Left lung (tissue), 10 donors: ENCODE results near the gene ARHGAP44. TPM values are rescaled to one million over a fixed set of nuclear protein-coding genes. Genes with fewer than 3 reads are reported as not detected.

Experiments used
- ATAC-seq: fragments of 200-7000 bp; cut with Tn5 transposase; one replicate; pipeline ENCODE4 v1.9.1; 2020; ENCODE audit warnings: moderate library complexity
- DNase-seq, 4 donors: peaks; one replicate each; pipeline ENCODE4 v3.0.0-alpha.2; 2013 to 2020
- H3K27ac ChIP-seq, 2 donors: fragments of 200-600 bp; sonication (generic) in 1 of 2; one replicate each; pipeline versions ENCODE4 v1.5.0 to v1.8.0; 2020 to 2021
- H3K27me3 ChIP-seq, 2 donors: fragments of 200-600 bp; sonication (generic) in 1 of 2; one replicate each; pipeline versions ENCODE4 v1.5.0 to v1.8.0; 2020 to 2021
- H3K36me3 ChIP-seq, 2 donors: fragments of 200-600 bp; sonication (generic) in 1 of 2; one replicate each; pipeline versions ENCODE4 v1.5.0 to v1.8.0; 2020 to 2021
- H3K4me1 ChIP-seq, 2 donors: fragments of 200-600 bp; one replicate each; pipeline ENCODE4 v1.8.0; 2021
- H3K4me3 ChIP-seq, 2 donors: fragments of 200-600 bp; sonication (generic) in 1 of 2; one replicate each; pipeline versions ENCODE4 v1.5.0 to v1.8.0; 2020 to 2021; ENCODE audit warnings: mild to moderate bottlenecking in 1 of 2
- H3K9me3 ChIP-seq, 2 donors: fragments of 200-600 bp; sonication (generic) in 1 of 2; one replicate each; pipeline versions ENCODE4 v1.5.0 to v1.8.0; 2020 to 2021
- CTCF ChIP-seq, 2 donors: fragments of 200-600 bp; sonication (generic) in 1 of 2; IDR thresholded peaks; one replicate each; pipeline versions ENCODE4 v1.5.0 to v1.8.0; 2021; ENCODE audit warnings: antibody characterized with exemption in 2 of 2
- intact Hi-C, 2 donors: fragments of 100-400 bp; cut with DNase I; formaldehyde crosslinking; loops; one replicate each; pipeline versions ENCODE4 v1.11.2 to v1.14.2; 2022
- polyA plus RNA-seq, 6 donors: library from polyadenylated mRNA; unstranded; fragments of 120-200 nt; gene quantifications; one replicate each; pipeline ENCODE4 v1.2.1, GENCODE V29; 2013; ENCODE audit not compliant: insufficient read length in 6 of 6
- total RNA-seq, 2 donors: library from RNA; stranded (reverse); fragmentation: NEBNext Ultra II Directional; extraction: Animal tissue kit (Norgen Biotek cat#: 25700); gene quantifications; one replicate each; pipeline ENCODE4 v1.2.1, GENCODE V29; 2021
- donor health status: DM: no; HTN: yes; CAD: no.
- donor health status: DM: no; HTN: no; CAD: no.

ARHGAP44 gene
- total and polyA plus RNA-seq, 8 donors, result 13.1 to 43.6 (median 17.9) TPM

- no peaks in the 10 kb centered on the region for H3K4me1 ChIP-seq
- no peak for TF ChIP-seq CTCF (IDR thresholded peaks at IDR 0.05)
- ATAC-seq, result no peak
- DNase-seq, result no peak
- H3K9me3 ChIP-seq, result no peaks in the 10 kb centered on the region
- peaks cover 0 to 100% of the 10 kb centered on the region in 2 donors for H3K36me3 ChIP-seq
- no peaks in the 10 kb centered on the region for H3K27me3 ChIP-seq
- no peak overlapping the region for H3K4me3 ChIP-seq
- H3K27ac ChIP-seq, result no peak overlapping the region
- intact Hi-C loops, result no loop called here
These were observed 206.6 kb downstream of the ARHGAP44 start for GRCh38 chr17:12995896-12996295.

- Histone ChIP-seq H3K4me3 (no peak overlapping the region), H3K4me1 (no peaks in the 10 kb centered on the region), H3K9me3 (no peaks in the 10 kb centered on the region), H3K27me3 (no peaks in the 10 kb centered on the region), H3K27ac (no peak overlapping the region), H3K36me3 (peaks cover 0 to 100% of the 10 kb centered on the region in 2 donors)
- ATAC-seq (no peak), DNase-seq (no peak)
- TF ChIP-seq CTCF (IDR thresholded peaks at IDR 0.05), result no peak
- intact Hi-C loops, result no loop called here
These were observed 207.1 kb downstream of the ARHGAP44 start for GRCh38 chr17:12996357-12996756.

GRCh38 chr17:12996941-12997340 is 207.6 kb downstream of the ARHGAP44 start:
- Histone ChIP-seq H3K36me3 (peaks cover 0 to 100% of the 10 kb centered on the region in 2 donors), H3K9me3 (no peaks in the 10 kb centered on the region), H3K27ac (no peak overlapping the region), H3K27me3 (no peaks in the 10 kb centered on the region), H3K4me3 (no peak overlapping the region), H3K4me1 (no peaks in the 10 kb centered on the region)
- ATAC-seq (no peak), DNase-seq (no peak)
- no peak for TF ChIP-seq CTCF (IDR thresholded peaks at IDR 0.05)
- intact Hi-C loops, result no loop called here

GRCh38 chr17:12998461-12998860 is 209.2 kb downstream of the ARHGAP44 start:
- DNase-seq (peak in 1 of 4 donors; percentile 24), ATAC-seq (no peak)
- intact Hi-C loops, result no loop called here
- Histone ChIP-seq H3K27me3 (no peaks in the 10 kb centered on the region), H3K4me1 (no peaks in the 10 kb centered on the region), H3K27ac (no peak overlapping the region), H3K36me3 (peaks cover 0 to 100% of the 10 kb centered on the region in 2 donors), H3K9me3 (no peaks in the 10 kb centered on the region), H3K4me3 (no peak overlapping the region)
- no peak for TF ChIP-seq CTCF (IDR thresholded peaks at IDR 0.05)

GRCh38 chr17:12998874-12999273 is 209.6 kb downstream of the ARHGAP44 start:
- Histone ChIP-seq H3K27ac (no peak overlapping the region), H3K27me3 (no peaks in the 10 kb centered on the region), H3K9me3 (no peaks in the 10 kb centered on the region), H3K4me3 (no peak overlapping the region), H3K36me3 (peaks cover 0 to 100% of the 10 kb centered on the region in 2 donors), H3K4me1 (no peaks in the 10 kb centered on the region)
- intact Hi-C loops, result no loop called here
- DNase-seq (no peak), ATAC-seq (no peak)
- no peak for TF ChIP-seq CTCF (IDR thresholded peaks at IDR 0.05)
